CD14-positive monocyte (primary cell): ENCODE data around the gene THAP7. TPM values are rescaled to one million over a fixed set of nuclear protein-coding genes. Genes with fewer than 3 reads are reported as not detected.

Experiments
- DNase-seq, 3 donors: peaks; one replicate each; pipeline ENCODE4 v3.0.0-alpha.2; 2011 to 2022
- H2AFZ ChIP-seq: 2 replicates; pipeline ENCODE4 v1.6.0; 2012; ENCODE audit warnings: mild to moderate bottlenecking, low read depth, low read length, inconsistent platforms; ENCODE audit not compliant: insufficient read depth, poor library complexity, severe bottlenecking
- H3K27ac ChIP-seq, 2 donors: 1 replicate in 1 of 2; 2 replicates in 1 of 2; pipeline ENCODE4 v1.5.1; 2012 to 2013; ENCODE audit warnings: low read length in 2 of 2, control low read depth in 1 of 2, inconsistent platforms in 1 of 2, low read depth in 1 of 2, mild to moderate bottlenecking in 1 of 2
- H3K27me3 ChIP-seq, 2 donors: one replicate each; pipeline versions ENCODE4 v1.6.0 to v1.6.1; 2011 to 2013; ENCODE audit warnings: low read length in 2 of 2; ENCODE audit not compliant: control insufficient read depth in 2 of 2, insufficient read depth in 2 of 2
- H3K36me3 ChIP-seq, 2 donors: replicated peaks in 1 of 2; 1 replicate in 1 of 2; 2 replicates in 1 of 2; pipeline versions ENCODE4 v1.5.1 to v1.6.1; 2012 to 2013; ENCODE audit warnings: low read length in 2 of 2, control low read depth in 1 of 2, inconsistent platforms in 1 of 2, mild to moderate bottlenecking in 1 of 2; ENCODE audit not compliant: insufficient read depth in 2 of 2, control insufficient read depth in 1 of 2
- H3K4me1 ChIP-seq, 2 donors: 1 replicate in 1 of 2; 2 replicates in 1 of 2; pipeline versions ENCODE4 v1.5.1 to v1.6.1; 2012 to 2013; ENCODE audit warnings: low read length in 2 of 2, control low read depth in 1 of 2, inconsistent platforms in 1 of 2, mild to moderate bottlenecking in 1 of 2, moderate library complexity in 1 of 2; ENCODE audit not compliant: insufficient read depth in 2 of 2, control insufficient read depth in 1 of 2
- H3K4me2 ChIP-seq: replicated peaks from 2 replicates; pipeline ENCODE3; 2012; ENCODE audit warnings: low read length, moderate library complexity, mild to moderate bottlenecking; ENCODE audit not compliant: poor library complexity, severe bottlenecking; ENCODE audit errors: extremely low read depth
- H3K4me3 ChIP-seq, 3 experiments: fragments of 200-600 bp in 1 of 3; sonication (generic) in 1 of 3; replicated peaks in 1 of 3; 1 replicate in 2 of 3; 2 replicates in 1 of 3; pipeline ENCODE4 v1.5.1; 2011 to 2013; ENCODE audit warnings: low read length in 3 of 3, mild to moderate bottlenecking in 3 of 3, control low read depth in 2 of 3, low read depth in 2 of 3, inconsistent platforms in 1 of 3, moderate library complexity in 1 of 3
- H3K79me2 ChIP-seq: 2 replicates; pipeline ENCODE4 v1.6.0; 2012; ENCODE audit warnings: mild to moderate bottlenecking, control low read depth, inconsistent platforms, low read length, moderate library complexity; ENCODE audit not compliant: insufficient read depth
- H3K9ac ChIP-seq: 2 replicates; pipeline ENCODE4 v1.6.0; 2017; ENCODE audit warnings: low read length, mild to moderate bottlenecking; ENCODE audit not compliant: insufficient read depth, poor library complexity, severe bottlenecking
- H3K9me3 ChIP-seq, 2 donors: replicated peaks in 1 of 2; 1 replicate in 1 of 2; 2 replicates in 1 of 2; pipeline versions ENCODE4 v1.5.1 to v1.6.1; 2012 to 2013; ENCODE audit warnings: low read length in 2 of 2, control low read depth in 1 of 2; ENCODE audit not compliant: control insufficient read depth in 1 of 2, insufficient read depth in 1 of 2
- H4K20me1 ChIP-seq: 2 replicates; pipeline ENCODE4 v1.6.0; 2012; ENCODE audit warnings: mild to moderate bottlenecking, low read length, control low read depth, moderate library complexity; ENCODE audit not compliant: insufficient read depth
- H3K27ac Mint-ChIP-seq, 7 donors: one replicate each; pipeline ENCODE4 v1.8.0; 2020; ENCODE audit warnings: mild to moderate bottlenecking in 7 of 7, mixed read lengths in 7 of 7, moderate library complexity in 6 of 7, inconsistent platforms in 2 of 7
- H3K27me3 Mint-ChIP-seq, 3 donors: one replicate each; pipeline ENCODE4 v1.8.0; 2021 to 2022; ENCODE audit warnings: low read depth in 3 of 3, mild to moderate bottlenecking in 3 of 3, mixed read lengths in 3 of 3, moderate library complexity in 3 of 3, inconsistent platforms in 1 of 3
- H3K36me3 Mint-ChIP-seq, 2 donors: one replicate each; pipeline ENCODE4 v1.8.0; 2020; ENCODE audit warnings: mixed read lengths in 2 of 2, inconsistent platforms in 1 of 2, mild to moderate bottlenecking in 1 of 2
- H3K4me1 Mint-ChIP-seq: one replicate; pipeline ENCODE4 v1.8.0; 2020; ENCODE audit warnings: mild to moderate bottlenecking, mixed read lengths
- H3K4me3 Mint-ChIP-seq, 2 donors: one replicate each; pipeline ENCODE4 v1.8.0; 2020; ENCODE audit warnings: mild to moderate bottlenecking in 2 of 2, mixed read lengths in 2 of 2, moderate library complexity in 1 of 2
- H3K9me3 Mint-ChIP-seq, 7 donors: one replicate each; pipeline ENCODE4 v1.8.0; 2020 to 2022; ENCODE audit warnings: mixed read lengths in 7 of 7, mild to moderate bottlenecking in 6 of 7, moderate library complexity in 6 of 7, inconsistent platforms in 2 of 7
- CTCF ChIP-seq: fragments of 200-600 bp; IDR thresholded peaks from one replicate; pipeline ENCODE4 v1.8.0; 2022; ENCODE audit warnings: antibody characterized with exemption, mild to moderate bottlenecking
- WGBS: methylation state at CpG from one replicate; pipeline ENCODE4 v1.1.5; 2013; ENCODE audit warnings: missing lambda C conversion rate; ENCODE audit not compliant: insufficient coverage; 5-methylcytosine and 5-hydroxymethylcytosine counted together
- intact Hi-C, 2 donors: fragments of 100-400 bp; cut with micrococcal nuclease; formaldehyde crosslinking; loops; one replicate each; pipeline versions ENCODE4 v1.15.0 to v1.15.1; 2023
- polyA plus RNA-seq, 3 donors: library from polyadenylated mRNA; depleted of rRNA in 1 of 3; unstranded in 2 of 3; stranded (reverse) in 1 of 3; fragments of 300-500 nt in 2 of 3; fragments of >200 nt in 1 of 3; fragmentation: Illumina TruSeq in 2 of 3; gene quantifications; 1 replicate in 2 of 3; 2 replicates in 1 of 3; pipeline ENCODE4 v1.2.3, GENCODE V29; 2012 to 2021

Gene THAP7
- polyA plus RNA-seq, 3 donors: 18.4 to 22.9 (median 19.8) TPM

GRCh38 chr22:20953668-20954500, 48.0 kb downstream of the THAP7 start:
- H3K27ac Mint-ChIP-seq: peak overlapping the region in 5 of 7 donors; percentile 23 to 81 (median 58)
- no peak overlapping the region for H3K4me3 Mint-ChIP-seq
- H3K9me3 Mint-ChIP-seq: no peaks in the 10 kb centered on the region
- H3K4me2 ChIP-seq: no peak overlapping the region
- H3K4me1 Mint-ChIP-seq: peaks cover 31% of the 10 kb centered on the region
- no peak for DNase-seq
- H3K4me1 ChIP-seq: peaks cover 18 to 31% of the 10 kb centered on the region in 2 donors
- H3K27me3 ChIP-seq: no peaks in the 10 kb centered on the region
- H3K9ac ChIP-seq: no peak overlapping the region
- TF ChIP-seq CTCF: no peak
- H3K9me3 ChIP-seq: no peaks in the 10 kb centered on the region
- peaks cover 45 to 56% of the 10 kb centered on the region in 2 donors for H3K36me3 ChIP-seq
- intact Hi-C loops: loop anchor here in 1 of 2 donors (10.0 kb wide), 1 partner anchor 69 kb away; no protein-coding TSS in a partner anchor
- H3K27ac ChIP-seq: peak overlapping the region in 1 of 2 donors; percentile 33
- WGBS: 84% methylated on average over 5 of the region's 8 CpGs
- peaks cover 47 to 52% of the 10 kb centered on the region in 2 donors for H3K36me3 Mint-ChIP-seq
- H3K4me3 ChIP-seq: no peak overlapping the region
- no peaks in the 10 kb centered on the region for H3K27me3 Mint-ChIP-seq
- no peak overlapping the region for H2AFZ ChIP-seq
- peaks cover 62% of the 10 kb centered on the region for H4K20me1 ChIP-seq
- H3K79me2 ChIP-seq: peaks cover 85% of the 10 kb centered on the region

- Histone ChIP-seq H3K4me3 (no peak overlapping the region), H3K79me2 (peaks cover 85% of the 10 kb centered on the region), H3K4me1 (peaks cover 15 to 25% of the 10 kb centered on the region in 2 donors), H3K27me3 (no peaks in the 10 kb centered on the region), H3K9ac (no peak overlapping the region), H3K36me3 (peaks cover 45 to 62% of the 10 kb centered on the region in 2 donors), H4K20me1 (peaks cover 68% of the 10 kb centered on the region), H3K9me3 (no peaks in the 10 kb centered on the region), H3K27ac (peak overlapping the region in 1 of 2 donors; percentile 56), H2AFZ (no peak overlapping the region), H3K4me2 (no peak overlapping the region)
- peaks cover 27% of the 10 kb centered on the region for H3K4me1 Mint-ChIP-seq
- intact Hi-C loops: loop anchor here in 1 of 2 donors (10.0 kb wide), 1 partner anchor 68 kb away; no protein-coding TSS in a partner anchor
- H3K27me3 Mint-ChIP-seq: no peaks in the 10 kb centered on the region
- no peak for TF ChIP-seq CTCF
- no peak for DNase-seq
- peaks cover 47 to 53% of the 10 kb centered on the region in 2 donors for H3K36me3 Mint-ChIP-seq
- WGBS: no CpG with 5 or more reads among the region's 3 CpGs
- peak overlapping the region in 2 of 7 donors; percentile 32 to 58 for H3K27ac Mint-ChIP-seq
- H3K9me3 Mint-ChIP-seq: no peaks in the 10 kb centered on the region
- no peak overlapping the region for H3K4me3 Mint-ChIP-seq
Observed at GRCh38 chr22:20953342-20953608, 48.6 kb downstream of the THAP7 start.
